Duodenal mucosa (tissue), 2 donors: ENCODE data around the gene DLL1.

Source experiments
- H3K27ac ChIP-seq: one replicate; pipeline ENCODE4 v1.7.0; 2013; ENCODE audit warnings: low read depth, low read length
- H3K27me3 ChIP-seq, 2 donors: one replicate each; pipeline ENCODE4 v1.7.0; 2013; ENCODE audit warnings: low read length in 2 of 2, control low read depth in 1 of 2; ENCODE audit not compliant: insufficient read depth in 2 of 2, control insufficient read depth in 1 of 2
- H3K36me3 ChIP-seq, 2 donors: one replicate each; pipeline ENCODE4 v1.7.0; 2013; ENCODE audit warnings: low read length in 2 of 2, control low read depth in 1 of 2; ENCODE audit not compliant: insufficient read depth in 2 of 2, control insufficient read depth in 1 of 2
- H3K4me1 ChIP-seq, 2 donors: one replicate each; pipeline ENCODE4 v1.7.0; 2013; ENCODE audit warnings: low read length in 2 of 2, control low read depth in 1 of 2; ENCODE audit not compliant: insufficient read depth in 2 of 2, control insufficient read depth in 1 of 2
- H3K4me3 ChIP-seq, 2 donors: one replicate each; pipeline ENCODE4 v1.7.0; 2013; ENCODE audit warnings: low read length in 2 of 2, low read depth in 1 of 2
- H3K9ac ChIP-seq, 2 donors: one replicate each; pipeline ENCODE4 v1.7.0; 2013; ENCODE audit warnings: low read length in 2 of 2, low read depth in 1 of 2
- H3K9me3 ChIP-seq, 2 donors: one replicate each; pipeline ENCODE4 v1.7.0; 2013; ENCODE audit warnings: low read length in 2 of 2, control low read depth in 1 of 2; ENCODE audit not compliant: control insufficient read depth in 1 of 2

The DLL1 gene

DNA sequence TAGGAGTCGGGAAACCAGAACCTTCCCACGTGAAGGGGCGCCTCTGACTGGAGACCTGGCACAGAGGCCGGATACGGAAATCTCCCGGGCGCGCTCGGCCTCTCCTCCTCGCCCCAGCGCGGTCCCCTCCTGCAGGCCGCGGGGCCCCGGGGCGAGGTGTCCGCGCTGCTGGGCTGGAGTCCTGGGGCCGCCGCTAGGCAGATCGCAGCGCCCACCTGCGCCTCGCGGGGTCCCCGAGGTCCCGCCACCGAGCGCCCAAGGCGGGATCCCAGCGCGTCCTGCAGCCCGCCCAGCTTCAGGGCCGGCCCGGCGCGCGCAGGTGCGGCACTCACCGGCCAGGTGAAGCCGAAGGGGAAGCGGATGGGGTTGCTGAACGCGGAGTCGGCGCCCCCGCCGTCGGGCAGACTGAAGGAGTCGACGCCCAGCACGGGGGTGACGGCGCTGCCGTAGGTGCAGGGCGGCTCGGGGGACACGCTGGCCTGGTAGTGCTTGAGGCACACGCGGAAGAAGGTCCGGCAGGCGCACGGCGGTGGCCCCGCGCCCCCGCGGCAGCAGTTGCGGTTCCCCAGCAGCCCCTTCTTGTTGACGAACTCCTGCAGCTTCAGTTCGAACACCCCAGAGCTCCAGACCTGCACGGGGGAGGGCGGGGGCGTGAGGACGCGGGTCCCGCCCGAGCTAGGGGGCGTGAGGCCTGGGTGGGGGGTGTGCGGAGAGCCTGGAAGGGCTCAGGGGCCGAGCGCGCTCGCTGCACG is 1.5 kb downstream of the DLL1 start:
- H3K9me3 ChIP-seq: no peaks in the 10 kb centered on the region
- peak overlapping the region; percentile 38 to 54 for H3K9ac ChIP-seq
- H3K4me3 ChIP-seq: peak overlapping the region; percentile 70 to 80
- peaks cover 60 to 63% of the 10 kb centered on the region in 2 donors for H3K27me3 ChIP-seq
- peaks cover 28 to 48% of the 10 kb centered on the region in 2 donors for H3K4me1 ChIP-seq
- peaks cover 0 to 6% of the 10 kb centered on the region in 2 donors for H3K36me3 ChIP-seq
- no peak overlapping the region for H3K27ac ChIP-seq

DNA sequence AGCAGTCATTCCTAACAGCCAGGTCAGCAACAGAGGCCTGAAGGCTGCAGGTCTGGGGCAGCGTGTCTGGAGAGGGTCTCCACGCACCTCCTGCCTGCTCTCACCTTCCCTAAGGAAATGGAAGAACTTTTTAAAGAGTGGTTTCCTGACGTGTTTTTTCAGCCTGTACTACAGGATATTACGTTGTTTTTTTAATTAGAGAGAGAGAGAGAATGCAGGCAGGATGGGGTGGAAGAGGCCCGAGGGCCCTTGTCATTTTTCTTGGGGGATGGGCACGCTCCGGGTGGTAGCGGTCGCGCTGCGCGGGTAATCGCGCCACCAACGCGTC is 2.1 kb downstream of the DLL1 start:
- H3K4me3 ChIP-seq: peak overlapping the region; percentile 70 to 80
- no peaks in the 10 kb centered on the region for H3K9me3 ChIP-seq
- peaks cover 28 to 48% of the 10 kb centered on the region in 2 donors for H3K4me1 ChIP-seq
- no peak overlapping the region for H3K27ac ChIP-seq
- peak overlapping the region; percentile 18 to 43 for H3K9ac ChIP-seq
- peaks cover 0 to 6% of the 10 kb centered on the region in 2 donors for H3K36me3 ChIP-seq
- peaks cover 54 to 58% of the 10 kb centered on the region in 2 donors for H3K27me3 ChIP-seq

DNA sequence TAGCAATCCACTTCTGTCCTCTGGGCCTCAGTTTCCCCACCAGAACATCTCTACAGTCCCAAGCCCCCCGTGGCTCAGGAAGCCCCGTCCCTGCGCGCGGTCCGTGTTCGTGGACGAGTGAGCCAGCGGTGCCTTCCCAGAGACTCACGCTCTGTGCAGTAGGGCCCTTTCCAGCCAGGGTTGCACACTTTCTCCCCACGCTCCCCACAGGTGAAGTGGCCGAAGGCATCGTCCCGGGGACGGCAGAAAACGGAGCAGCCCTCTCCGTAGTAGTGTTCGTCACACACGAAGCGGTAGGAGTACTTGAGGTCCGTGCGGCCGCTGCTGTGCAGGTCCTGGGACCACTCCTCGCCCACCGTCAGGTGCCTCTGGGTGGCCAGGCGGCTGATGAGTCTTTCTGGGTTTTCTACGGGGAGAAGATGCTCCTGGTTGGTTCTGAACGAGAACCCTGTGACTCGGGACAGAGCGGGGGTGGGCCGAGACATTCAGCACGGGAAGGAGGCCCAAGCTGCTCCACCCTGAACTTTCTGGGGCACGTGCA is 2.7 kb downstream of the DLL1 start:
- Histone ChIP-seq H3K27ac (no peak overlapping the region), H3K9ac (peak overlapping the region in 1 of 2 donors; percentile 13), H3K36me3 (peaks cover 4 to 6% of the 10 kb centered on the region in 2 donors), H3K27me3 (peaks cover 48 to 51% of the 10 kb centered on the region in 2 donors), H3K4me3 (peak overlapping the region; percentile 70 to 80), H3K9me3 (no peaks in the 10 kb centered on the region), H3K4me1 (peaks cover 23 to 48% of the 10 kb centered on the region in 2 donors)

DNA sequence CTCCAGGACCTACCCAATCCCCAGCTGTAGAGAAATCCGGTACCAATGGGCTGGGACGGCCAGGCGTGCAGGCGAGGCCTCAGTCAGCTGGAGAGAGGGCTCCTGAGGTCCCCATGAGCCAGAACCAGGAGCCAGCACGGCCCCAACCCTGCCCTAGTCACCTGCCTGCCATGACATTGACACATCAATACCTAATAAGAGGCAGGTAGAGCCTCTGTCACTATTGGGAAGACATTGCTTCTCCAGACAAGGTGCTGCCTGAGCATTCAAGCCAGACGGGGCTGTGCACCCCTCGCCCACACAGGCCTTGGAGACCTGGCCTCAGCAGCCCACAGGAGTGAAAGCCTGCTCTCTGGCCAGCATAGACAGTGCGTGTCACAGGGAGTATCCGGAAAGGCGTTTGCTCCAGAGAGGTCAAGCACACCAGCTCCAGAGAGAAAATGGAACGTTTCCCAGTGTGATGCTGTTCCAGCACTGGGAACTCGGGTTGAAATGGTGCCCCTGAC is 3.5 kb downstream of the DLL1 start:
- no peak overlapping the region for H3K27ac ChIP-seq
- no peaks in the 10 kb centered on the region for H3K9me3 ChIP-seq
- peaks cover 15 to 41% of the 10 kb centered on the region in 2 donors for H3K4me1 ChIP-seq
- peaks cover 42 to 44% of the 10 kb centered on the region in 2 donors for H3K27me3 ChIP-seq
- peak overlapping the region in 1 of 2 donors; percentile 13 for H3K9ac ChIP-seq
- H3K36me3 ChIP-seq: peaks cover 4 to 6% of the 10 kb centered on the region in 2 donors
- peak overlapping the region; percentile 70 to 80 for H3K4me3 ChIP-seq

GRCh38 chr6:170286934-170287265 is 4.0 kb downstream of the DLL1 start:
- Histone ChIP-seq H3K9ac (no peak overlapping the region), H3K27ac (no peak overlapping the region), H3K4me1 (peaks cover 10 to 36% of the 10 kb centered on the region in 2 donors), H3K27me3 (peaks cover 37 to 39% of the 10 kb centered on the region in 2 donors), H3K4me3 (peak overlapping the region in 1 of 2 donors; percentile 70), H3K36me3 (peaks cover 4 to 6% of the 10 kb centered on the region in 2 donors), H3K9me3 (no peaks in the 10 kb centered on the region)

DNA sequence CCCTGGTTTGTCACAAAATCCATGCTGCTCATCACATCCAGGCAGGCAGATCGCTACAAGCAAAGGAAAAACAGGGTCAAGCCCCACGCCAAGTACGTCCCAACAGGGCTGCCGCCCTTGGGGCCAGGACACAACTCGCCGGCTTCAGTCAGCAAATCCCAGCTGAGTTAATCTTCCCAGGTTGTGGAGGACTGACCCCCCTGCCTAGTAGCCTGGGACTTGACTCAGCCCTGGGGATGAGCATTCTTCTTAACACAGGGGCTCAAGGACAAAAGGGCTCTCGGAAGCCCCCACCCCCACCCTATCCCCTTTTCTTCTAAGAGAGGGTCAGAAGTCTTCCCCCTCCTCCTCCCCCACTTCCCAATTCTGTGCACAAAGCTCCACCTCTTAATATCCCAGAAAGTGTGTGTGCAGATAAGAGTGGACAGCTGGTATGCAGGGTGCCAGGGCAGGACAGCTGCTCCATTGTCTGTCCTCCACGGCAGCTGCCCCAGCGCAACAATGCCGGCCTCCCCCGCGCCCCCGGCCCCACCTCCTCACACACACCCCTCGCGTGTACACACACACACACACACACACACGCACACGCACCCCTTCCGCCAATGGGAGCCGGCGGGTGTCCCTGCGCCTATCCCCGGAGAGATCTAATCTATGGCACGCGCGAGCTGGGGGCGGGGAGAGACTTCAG is 4.5 kb downstream of the DLL1 start:
- peaks cover 33 to 37% of the 10 kb centered on the region in 2 donors for H3K27me3 ChIP-seq
- H3K4me3 ChIP-seq: peak overlapping the region; percentile 2 to 21
- peaks cover 4 to 6% of the 10 kb centered on the region in 2 donors for H3K36me3 ChIP-seq
- peaks cover 10 to 31% of the 10 kb centered on the region in 2 donors for H3K4me1 ChIP-seq
- no peak overlapping the region for H3K27ac ChIP-seq
- no peaks in the 10 kb centered on the region for H3K9me3 ChIP-seq
- H3K9ac ChIP-seq: no peak overlapping the region

DNA sequence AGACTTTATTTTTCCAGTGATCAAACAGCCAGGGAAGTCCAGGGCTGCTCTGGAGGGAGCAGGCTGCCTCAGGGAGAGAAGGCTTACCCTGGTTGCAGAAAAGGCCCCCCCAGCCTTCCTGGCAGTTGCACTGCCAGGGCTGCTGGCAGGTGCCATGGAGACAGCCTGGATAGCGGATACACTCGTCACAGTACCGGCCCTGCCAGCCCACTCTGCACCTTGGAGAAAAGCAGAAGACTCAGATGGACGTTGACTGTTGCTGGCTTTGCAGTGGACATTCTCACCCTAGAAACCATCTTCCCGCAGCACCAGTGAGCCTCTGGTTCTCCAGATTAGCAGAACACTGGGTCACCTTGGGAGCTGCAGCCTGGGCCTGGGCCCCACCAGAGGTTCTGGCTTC is 5.4 kb downstream of the DLL1 start:
- Histone ChIP-seq H3K36me3 (peaks cover 4 to 6% of the 10 kb centered on the region in 2 donors), H3K9ac (no peak overlapping the region), H3K4me3 (no peak overlapping the region), H3K4me1 (peaks cover 18 to 31% of the 10 kb centered on the region in 2 donors), H3K9me3 (no peaks in the 10 kb centered on the region), H3K27ac (no peak overlapping the region), H3K27me3 (peaks cover 33 to 37% of the 10 kb centered on the region in 2 donors)

DNA sequence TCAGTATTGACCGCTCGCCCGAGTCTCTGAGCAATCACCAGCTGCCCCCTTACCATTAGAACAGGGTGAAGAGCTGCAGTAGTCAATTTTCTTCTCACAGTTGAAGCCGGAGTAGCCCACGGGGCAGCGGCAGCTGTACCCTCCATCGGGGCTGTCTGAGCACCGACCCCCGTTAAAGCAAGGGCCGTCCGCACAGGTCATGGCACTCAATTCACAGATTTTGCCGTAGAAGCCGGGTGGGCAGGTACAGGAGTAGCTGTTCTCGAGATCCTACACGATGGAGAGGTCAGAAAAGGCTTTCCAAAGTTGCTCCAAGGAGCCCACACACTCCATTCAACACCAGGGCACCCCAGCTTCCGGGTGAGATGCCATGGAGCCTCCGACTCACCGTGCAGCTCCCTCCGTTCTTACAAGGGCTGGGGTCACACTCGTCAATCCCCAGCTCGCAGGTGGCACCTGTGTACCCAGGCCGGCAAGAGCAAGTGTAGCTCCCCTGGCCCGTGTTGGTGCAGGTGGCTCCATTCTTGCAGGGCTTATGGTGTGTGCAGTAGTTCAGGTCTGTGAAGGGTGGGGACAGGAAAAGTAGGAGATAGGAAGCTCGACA is 5.9 kb downstream of the DLL1 start:
- Histone ChIP-seq H3K36me3 (peaks cover 4 to 6% of the 10 kb centered on the region in 2 donors), H3K9me3 (no peaks in the 10 kb centered on the region), H3K9ac (no peak overlapping the region), H3K27me3 (peaks cover 33 to 37% of the 10 kb centered on the region in 2 donors), H3K27ac (no peak overlapping the region), H3K4me1 (peaks cover 24 to 31% of the 10 kb centered on the region in 2 donors), H3K4me3 (no peak overlapping the region)

DNA sequence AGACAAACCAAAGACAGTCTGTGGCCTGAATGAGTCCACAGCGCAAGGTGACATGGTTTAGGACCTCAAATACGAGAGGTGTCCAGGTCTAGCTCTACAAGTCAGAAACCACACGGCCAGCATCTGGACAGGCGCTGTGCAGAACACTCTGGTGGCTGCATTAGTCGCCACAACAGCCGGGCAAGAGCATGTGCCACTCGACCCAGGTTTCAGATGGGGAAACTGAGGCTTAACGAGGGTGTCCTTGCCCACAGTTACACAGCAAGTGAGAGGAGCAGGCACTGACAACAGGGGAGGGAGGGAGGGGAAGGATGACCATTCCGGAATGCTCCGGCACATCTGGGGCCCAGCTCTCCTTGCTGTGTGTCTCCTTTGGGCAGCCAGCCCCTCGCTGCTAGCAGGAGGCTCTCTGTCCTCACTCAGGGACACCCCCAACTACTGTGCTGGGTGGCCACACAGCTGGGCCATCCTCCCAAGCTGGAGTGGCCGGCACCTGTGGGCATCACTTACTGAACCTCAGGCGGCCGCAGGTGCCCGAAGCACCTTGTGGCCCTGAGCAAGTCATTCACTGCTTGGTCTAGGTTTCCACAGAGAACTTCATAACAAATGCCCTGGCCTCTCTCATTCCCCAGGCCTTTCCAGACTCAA is 6.6 kb downstream of the DLL1 start:
- Histone ChIP-seq H3K9ac (no peak overlapping the region), H3K4me3 (no peak overlapping the region), H3K27me3 (peaks cover 29 to 31% of the 10 kb centered on the region in 2 donors), H3K4me1 (peaks cover 30 to 34% of the 10 kb centered on the region in 2 donors), H3K27ac (no peak overlapping the region), H3K9me3 (no peaks in the 10 kb centered on the region), H3K36me3 (peaks cover 4 to 6% of the 10 kb centered on the region in 2 donors)
